Amniotic epithelial cell (primary cell): ENCODE measurements around the gene HMGN1.

Source experiments
- DNase-seq: peaks from one replicate; pipeline ENCODE4 v3.0.0-alpha.2; 2010; ENCODE audit warnings: low read depth

HMGN1 gene

DNA sequence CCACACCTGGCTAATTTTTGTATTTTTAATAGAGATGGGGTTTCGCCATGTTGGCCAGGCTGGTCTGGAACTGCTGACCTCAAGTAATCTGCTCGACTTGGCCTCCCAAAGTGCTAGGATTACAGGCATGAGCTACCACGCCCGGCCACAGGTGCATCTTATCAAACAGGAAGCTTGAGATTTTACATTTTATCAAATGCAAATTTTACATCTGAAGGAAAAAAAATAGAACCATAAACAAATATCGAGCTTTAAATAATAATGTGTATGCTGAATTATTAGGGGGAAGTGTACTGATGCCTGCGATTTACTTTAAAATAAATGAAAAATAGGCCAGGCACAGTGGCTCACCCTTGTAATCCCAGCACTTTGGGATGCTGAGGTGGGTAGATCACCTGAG is 18.9 kb downstream of the HMGN1 start:
- no peak for DNase-seq

DNA sequence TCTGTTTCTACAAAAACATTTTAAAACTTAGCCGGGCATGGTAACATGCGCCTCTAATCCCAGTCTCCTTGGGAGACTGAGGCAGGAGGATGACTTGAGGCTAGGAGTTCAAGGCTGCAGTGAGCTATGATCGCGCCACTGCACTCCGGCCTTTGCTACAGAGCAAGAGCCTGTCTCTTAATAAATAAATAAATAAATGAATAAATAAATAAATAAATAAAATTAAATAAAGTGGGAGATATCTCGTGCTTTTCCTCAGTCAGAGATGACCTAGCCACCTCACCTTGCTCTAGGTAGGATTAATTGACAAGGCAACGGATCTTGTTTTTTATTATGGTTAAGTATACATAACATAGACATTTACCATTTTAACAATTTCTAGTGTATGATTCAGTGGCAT is 21.2 kb downstream of the HMGN1 start:
- DNase-seq, result no peak

GRCh38 chr21:39326607-39327307 is 22.1 kb downstream of the HMGN1 start:
- DNase-seq, result no peak

GRCh38 chr21:39325458-39325857 is 23.4 kb downstream of the HMGN1 start:
- no peak for DNase-seq

- DNase-seq, result no peak
Measured at GRCh38 chr21:39321424-39321823, 27.5 kb downstream of the HMGN1 start.

DNA sequence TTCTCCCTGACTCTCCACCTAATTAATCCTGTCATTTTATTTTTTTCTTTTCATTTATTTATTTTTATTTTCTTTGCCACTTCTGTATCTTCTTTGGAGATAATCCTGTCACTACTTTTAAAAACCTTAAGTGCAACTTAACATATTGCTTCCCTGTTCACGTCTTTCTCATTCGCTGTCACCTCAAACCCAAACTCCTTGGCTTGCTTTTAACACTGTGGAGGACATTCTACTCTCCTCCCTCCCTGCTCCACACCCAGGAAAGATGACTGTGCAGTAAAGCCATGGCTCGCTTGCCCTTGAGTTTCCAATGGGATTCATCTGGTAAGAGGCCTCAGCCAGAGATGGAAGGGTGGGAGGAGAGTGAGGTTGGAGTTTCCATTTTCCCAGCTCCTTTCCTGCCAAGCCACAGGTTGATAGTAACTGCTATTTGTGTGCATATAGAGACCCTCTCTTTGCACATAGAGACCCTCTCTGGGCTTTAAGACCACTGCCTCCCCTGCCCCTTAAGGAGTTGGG is 29.0 kb downstream of the HMGN1 start:
- DNase-seq, result peak; percentile 40

GRCh38 chr21:39319251-39319756 is 29.6 kb downstream of the HMGN1 start:
- DNase-seq, result peak; percentile 51

DNA sequence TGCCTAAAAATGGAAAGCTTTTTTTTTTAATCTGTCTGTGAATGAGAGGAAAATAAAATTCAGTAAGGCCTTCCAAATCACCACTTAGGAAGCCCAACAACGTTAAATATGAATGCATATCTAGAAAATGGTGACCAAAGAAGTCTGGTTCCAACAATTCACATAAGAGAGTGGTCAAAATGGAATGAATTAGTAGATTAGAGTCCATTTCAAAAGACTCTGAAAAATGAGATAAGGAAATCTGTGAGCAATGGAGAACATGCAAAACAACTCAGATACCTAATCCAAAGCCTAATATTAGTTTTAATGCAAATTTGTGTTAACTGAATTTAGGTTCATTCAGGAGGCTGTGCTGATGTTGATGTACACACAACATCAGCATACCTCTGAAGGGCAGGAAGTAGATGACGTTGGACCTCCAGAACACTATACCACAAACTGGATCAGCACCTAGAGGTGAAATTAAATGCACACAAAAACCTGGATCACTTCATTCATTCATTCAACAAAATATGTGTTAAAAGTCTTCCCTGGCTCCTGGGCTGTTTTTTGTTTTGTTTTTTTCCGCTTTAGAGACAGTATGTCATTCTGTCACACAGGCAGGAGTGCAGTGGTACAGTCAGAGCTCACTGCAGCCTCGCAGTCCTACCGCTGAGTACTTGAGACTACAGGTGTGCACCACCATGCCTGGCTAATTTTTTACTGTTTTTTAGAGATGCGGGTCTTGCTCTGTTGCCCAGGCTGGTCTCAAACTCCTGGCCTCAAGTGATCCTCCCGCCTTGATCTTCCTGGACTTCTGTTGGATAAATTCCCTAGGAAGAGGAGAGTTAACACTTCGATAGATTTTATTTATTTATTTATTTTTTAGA is 30.6 kb downstream of the HMGN1 start:
- peak; percentile 59 for DNase-seq

DNA sequence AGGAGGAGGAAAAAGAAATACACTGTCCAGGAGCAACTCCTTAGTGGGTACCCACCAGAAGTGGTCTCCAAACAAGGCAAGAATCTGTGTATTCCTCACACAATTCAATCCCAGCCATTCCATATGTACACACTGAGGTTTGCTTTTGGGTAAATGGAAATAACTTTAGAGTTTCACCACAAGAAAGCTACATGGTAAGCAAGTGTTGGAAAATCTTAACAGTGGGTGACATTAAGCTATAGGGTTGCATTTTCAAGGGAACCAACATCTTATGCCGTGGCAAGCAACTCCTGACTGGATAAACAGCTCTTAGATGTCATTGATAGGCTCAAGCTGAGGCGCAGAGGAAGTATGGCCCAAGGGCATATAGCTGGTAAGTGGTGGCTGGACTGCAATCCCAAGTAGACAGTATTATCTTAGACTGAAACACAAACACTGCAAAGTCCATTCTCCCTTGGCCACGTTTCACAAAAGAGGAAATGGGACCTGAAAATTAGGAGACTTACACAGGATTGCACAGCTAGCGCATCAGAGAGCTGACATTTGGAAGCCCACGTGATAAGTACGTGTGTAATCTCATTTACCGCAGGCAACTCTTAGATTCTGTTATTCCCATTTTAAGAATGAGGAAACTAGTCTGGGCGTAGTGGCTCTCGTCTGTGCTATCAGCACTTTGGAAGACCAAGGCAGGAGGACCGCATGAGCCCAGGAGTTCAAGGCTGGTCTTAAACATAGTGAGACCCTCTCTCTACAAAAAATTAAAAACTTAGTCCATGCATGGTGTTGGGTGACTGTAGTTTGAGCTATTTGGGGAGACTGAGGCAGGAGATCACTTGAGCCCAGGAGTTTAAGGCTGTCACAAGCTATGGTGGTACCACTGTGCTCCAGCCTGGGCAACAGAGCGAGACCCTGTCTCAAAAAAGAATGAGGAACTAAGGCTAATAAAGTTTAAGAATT is 31.5 kb downstream of the HMGN1 start:
- peak; percentile 15 for DNase-seq

DNA sequence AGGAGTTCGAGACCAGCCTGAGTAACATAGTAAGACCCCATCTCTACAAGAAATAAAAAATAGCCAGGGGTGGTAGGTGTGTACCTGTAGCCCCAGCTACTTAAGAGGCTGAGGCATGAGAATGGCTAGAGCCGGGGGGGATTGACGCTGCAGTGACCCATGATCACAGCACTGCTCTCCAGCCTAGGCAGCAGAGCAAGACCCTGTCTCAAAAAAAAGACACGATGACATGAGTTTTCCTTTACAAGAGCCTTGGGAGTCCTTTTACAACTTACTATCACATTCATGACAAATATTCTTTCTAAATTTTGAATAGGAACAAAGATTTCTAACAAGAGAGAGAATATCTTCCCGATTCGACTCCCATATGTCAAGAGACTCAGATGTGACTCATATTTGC is 32.2 kb downstream of the HMGN1 start:
- no peak for DNase-seq

DNA sequence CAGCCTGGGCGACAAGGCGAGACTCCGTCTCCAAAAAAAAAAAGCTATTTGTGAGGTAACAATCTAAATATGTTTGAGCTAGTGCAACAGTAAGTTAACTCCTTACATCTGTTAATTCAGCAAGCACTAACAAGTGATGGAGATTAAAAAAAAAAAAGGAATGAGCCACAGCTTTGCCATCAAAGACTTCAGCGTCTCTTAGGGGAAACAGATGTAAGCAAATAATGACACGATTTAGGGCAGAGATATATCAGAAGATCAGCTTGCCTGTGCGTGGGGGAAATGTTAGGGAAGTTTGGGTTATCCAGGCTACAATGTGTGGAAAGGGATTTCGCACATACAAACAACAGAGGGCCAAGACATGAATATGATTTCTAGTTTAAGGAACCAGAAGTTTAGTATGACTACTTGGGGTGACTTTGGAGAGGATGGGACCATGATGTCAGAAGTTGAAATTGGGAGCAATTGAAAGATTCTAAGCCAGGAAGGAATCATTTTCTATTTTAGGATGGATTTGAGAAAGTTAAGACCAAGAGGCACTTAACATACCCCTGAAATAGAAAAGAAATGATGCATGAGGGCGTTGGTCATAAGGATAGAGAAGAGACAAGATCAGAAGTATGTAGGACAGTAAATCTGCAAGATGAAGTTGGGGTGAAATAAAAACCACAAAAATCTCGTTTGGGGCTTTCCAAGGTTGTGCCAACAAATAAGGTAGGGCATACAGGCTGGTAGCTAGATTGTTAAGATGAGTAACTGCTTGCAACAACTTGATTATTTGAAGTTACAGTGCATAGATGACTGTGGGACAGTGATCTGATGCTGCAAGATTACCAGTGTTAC is 33.1 kb downstream of the HMGN1 start:
- DNase-seq, result peak; percentile 38

DNA sequence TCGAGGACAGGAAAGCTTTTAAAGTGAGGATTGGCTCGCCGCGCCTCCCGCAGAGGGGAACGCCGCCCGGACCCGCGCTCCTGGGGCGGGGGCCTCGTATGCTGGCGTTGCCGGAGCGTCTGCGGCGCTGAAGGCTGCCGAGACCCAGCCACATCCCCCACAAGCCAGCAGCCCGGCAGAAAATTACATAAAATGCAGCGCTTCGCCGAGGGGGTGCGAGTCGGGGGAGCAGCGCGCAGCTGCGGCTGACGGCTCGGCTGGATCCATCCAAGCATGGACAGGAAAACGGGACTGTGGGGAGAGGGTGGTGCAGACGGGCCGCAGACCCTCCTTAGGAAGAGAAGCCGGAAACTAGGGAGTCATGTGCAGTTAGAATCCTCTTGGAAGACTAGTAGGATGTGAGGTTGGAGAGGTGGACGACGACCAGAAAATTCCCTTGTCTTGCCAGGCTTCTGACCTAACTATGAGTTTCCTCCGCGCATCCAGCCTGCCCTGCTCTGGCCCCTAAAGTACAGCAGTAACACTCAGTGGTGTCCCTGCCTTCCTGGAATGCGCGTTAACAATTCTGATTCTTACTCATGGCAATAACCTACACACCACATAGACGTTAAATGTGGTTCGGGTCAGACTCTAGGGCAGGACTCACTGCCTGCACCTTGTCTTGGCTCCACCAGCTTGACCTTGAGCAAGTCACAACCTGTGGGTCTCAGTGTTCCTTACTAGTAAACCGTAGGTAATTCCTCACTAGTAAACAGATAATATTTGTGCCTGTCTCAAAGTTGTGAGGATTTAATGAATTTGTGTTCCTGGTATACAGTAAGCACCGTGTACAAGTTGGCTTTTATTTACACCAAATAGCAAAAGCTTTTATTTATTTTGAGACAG is 34.5 kb downstream of the HMGN1 start:
- peak; percentile 76 for DNase-seq

GRCh38 chr21:39313571-39314142 is 35.2 kb downstream of the HMGN1 start, which contains the start of gene BRWD1:
BRWD1 (minus strand) TSS chr21:39313632; CDS start chr21:39313491, 141 bp downstream.
- DNase-seq, result peak; percentile 81

DNA sequence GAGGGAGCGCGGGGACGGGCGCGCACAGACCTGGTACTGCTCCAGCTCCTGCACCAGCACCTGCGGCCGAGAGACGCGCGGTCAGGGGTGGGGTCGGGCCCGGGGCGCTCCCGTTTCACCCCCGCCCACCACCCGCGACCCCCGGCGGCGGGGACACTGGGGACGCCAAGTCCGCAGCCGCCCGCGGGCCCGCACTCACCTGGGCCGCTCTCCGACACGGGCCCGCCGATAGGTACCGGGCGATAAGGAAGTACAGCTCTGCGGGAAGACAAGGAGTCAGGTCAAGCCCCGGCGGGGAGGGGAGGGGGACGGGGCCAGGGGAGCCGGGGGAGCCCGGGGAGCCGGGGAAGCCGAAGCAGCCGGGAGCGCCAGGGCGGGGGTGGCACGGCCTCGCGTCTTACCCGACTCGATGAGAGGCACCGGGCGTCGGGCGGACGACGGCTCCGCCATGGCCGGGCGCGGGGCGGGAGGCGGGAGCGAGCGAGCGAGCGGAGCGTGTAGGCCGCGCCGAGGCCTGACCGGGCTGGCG is 35.8 kb downstream of the HMGN1 start:
- no peak for DNase-seq

GRCh38 chr21:39312112-39313041 is 36.5 kb downstream of the HMGN1 start:
- DNase-seq, result peak; percentile 89

DNA sequence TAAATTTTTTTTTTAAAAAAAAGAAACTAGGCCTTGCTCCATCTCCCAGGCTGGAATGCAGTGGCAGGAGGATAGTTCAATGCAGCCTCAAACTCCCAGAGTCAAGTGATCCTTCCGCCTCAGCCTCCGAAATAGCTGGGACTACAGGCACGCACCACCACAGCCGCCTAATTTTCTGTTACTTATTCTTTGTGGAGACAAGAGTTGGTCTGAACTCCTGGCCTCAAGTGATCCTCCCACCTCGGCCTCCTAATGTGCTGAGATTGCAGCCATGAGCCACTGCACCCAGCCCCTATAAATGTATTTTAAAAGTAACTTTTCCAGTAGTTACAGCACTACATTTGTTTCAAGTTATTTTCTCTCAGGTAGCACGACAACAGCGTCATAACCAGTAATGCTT is 37.7 kb downstream of the HMGN1 start:
- DNase-seq, result no peak

GRCh38 chr21:39307466-39307865 is 41.4 kb downstream of the HMGN1 start:
- no peak for DNase-seq

DNA sequence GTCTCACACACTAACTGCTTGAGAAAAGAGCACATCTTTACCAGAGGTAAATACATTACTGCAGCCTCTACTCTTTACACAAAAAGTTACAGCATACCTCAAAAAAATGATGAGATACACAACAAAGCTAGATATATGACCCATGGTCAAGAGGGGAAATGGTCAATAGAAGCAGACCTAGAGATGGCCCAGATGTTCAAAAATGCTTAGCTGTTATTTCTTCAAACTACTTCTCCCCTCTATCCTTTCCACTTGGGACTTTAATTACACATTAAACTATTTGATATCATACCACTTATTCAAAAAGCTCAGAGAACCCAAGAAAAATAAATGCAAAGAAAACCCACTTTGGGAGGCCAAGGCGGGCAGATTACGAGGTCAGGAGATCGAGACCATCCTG is 48.3 kb downstream of the HMGN1 start:
- DNase-seq, result no peak
